CD14-positive monocyte (primary cell): ENCODE results near the gene HUNK. TPM values are rescaled to one million over a fixed set of nuclear protein-coding genes. Genes with fewer than 3 reads are reported as not detected.

Experiments
- DNase-seq, 3 donors: peaks; one replicate each; pipeline ENCODE4 v3.0.0-alpha.2; 2011 to 2022
- H2AFZ ChIP-seq: 2 replicates; pipeline ENCODE4 v1.6.0; 2012; ENCODE audit warnings: mild to moderate bottlenecking, low read depth, low read length, inconsistent platforms; ENCODE audit not compliant: insufficient read depth, poor library complexity, severe bottlenecking
- H3K27ac ChIP-seq, 2 donors: 1 replicate in 1 of 2; 2 replicates in 1 of 2; pipeline ENCODE4 v1.5.1; 2012 to 2013; ENCODE audit warnings: low read length in 2 of 2, control low read depth in 1 of 2, inconsistent platforms in 1 of 2, low read depth in 1 of 2, mild to moderate bottlenecking in 1 of 2
- H3K27me3 ChIP-seq, 2 donors: one replicate each; pipeline versions ENCODE4 v1.6.0 to v1.6.1; 2011 to 2013; ENCODE audit warnings: low read length in 2 of 2; ENCODE audit not compliant: control insufficient read depth in 2 of 2, insufficient read depth in 2 of 2
- H3K36me3 ChIP-seq, 2 donors: replicated peaks in 1 of 2; 1 replicate in 1 of 2; 2 replicates in 1 of 2; pipeline versions ENCODE4 v1.5.1 to v1.6.1; 2012 to 2013; ENCODE audit warnings: low read length in 2 of 2, control low read depth in 1 of 2, inconsistent platforms in 1 of 2, mild to moderate bottlenecking in 1 of 2; ENCODE audit not compliant: insufficient read depth in 2 of 2, control insufficient read depth in 1 of 2
- H3K4me1 ChIP-seq, 2 donors: 1 replicate in 1 of 2; 2 replicates in 1 of 2; pipeline versions ENCODE4 v1.5.1 to v1.6.1; 2012 to 2013; ENCODE audit warnings: low read length in 2 of 2, control low read depth in 1 of 2, inconsistent platforms in 1 of 2, mild to moderate bottlenecking in 1 of 2, moderate library complexity in 1 of 2; ENCODE audit not compliant: insufficient read depth in 2 of 2, control insufficient read depth in 1 of 2
- H3K4me2 ChIP-seq: replicated peaks from 2 replicates; pipeline ENCODE3; 2012; ENCODE audit warnings: low read length, moderate library complexity, mild to moderate bottlenecking; ENCODE audit not compliant: poor library complexity, severe bottlenecking; ENCODE audit errors: extremely low read depth
- H3K4me3 ChIP-seq, 3 experiments: fragments of 200-600 bp in 1 of 3; sonication (generic) in 1 of 3; replicated peaks in 1 of 3; 1 replicate in 2 of 3; 2 replicates in 1 of 3; pipeline ENCODE4 v1.5.1; 2011 to 2013; ENCODE audit warnings: low read length in 3 of 3, mild to moderate bottlenecking in 3 of 3, control low read depth in 2 of 3, low read depth in 2 of 3, inconsistent platforms in 1 of 3, moderate library complexity in 1 of 3
- H3K79me2 ChIP-seq: 2 replicates; pipeline ENCODE4 v1.6.0; 2012; ENCODE audit warnings: mild to moderate bottlenecking, control low read depth, inconsistent platforms, low read length, moderate library complexity; ENCODE audit not compliant: insufficient read depth
- H3K9ac ChIP-seq: 2 replicates; pipeline ENCODE4 v1.6.0; 2017; ENCODE audit warnings: low read length, mild to moderate bottlenecking; ENCODE audit not compliant: insufficient read depth, poor library complexity, severe bottlenecking
- H3K9me3 ChIP-seq, 2 donors: replicated peaks in 1 of 2; 1 replicate in 1 of 2; 2 replicates in 1 of 2; pipeline versions ENCODE4 v1.5.1 to v1.6.1; 2012 to 2013; ENCODE audit warnings: low read length in 2 of 2, control low read depth in 1 of 2; ENCODE audit not compliant: control insufficient read depth in 1 of 2, insufficient read depth in 1 of 2
- H4K20me1 ChIP-seq: 2 replicates; pipeline ENCODE4 v1.6.0; 2012; ENCODE audit warnings: mild to moderate bottlenecking, low read length, control low read depth, moderate library complexity; ENCODE audit not compliant: insufficient read depth
- H3K27ac Mint-ChIP-seq, 7 donors: one replicate each; pipeline ENCODE4 v1.8.0; 2020; ENCODE audit warnings: mild to moderate bottlenecking in 7 of 7, mixed read lengths in 7 of 7, moderate library complexity in 6 of 7, inconsistent platforms in 2 of 7
- H3K27me3 Mint-ChIP-seq, 3 donors: one replicate each; pipeline ENCODE4 v1.8.0; 2021 to 2022; ENCODE audit warnings: low read depth in 3 of 3, mild to moderate bottlenecking in 3 of 3, mixed read lengths in 3 of 3, moderate library complexity in 3 of 3, inconsistent platforms in 1 of 3
- H3K36me3 Mint-ChIP-seq, 2 donors: one replicate each; pipeline ENCODE4 v1.8.0; 2020; ENCODE audit warnings: mixed read lengths in 2 of 2, inconsistent platforms in 1 of 2, mild to moderate bottlenecking in 1 of 2
- H3K4me1 Mint-ChIP-seq: one replicate; pipeline ENCODE4 v1.8.0; 2020; ENCODE audit warnings: mild to moderate bottlenecking, mixed read lengths
- H3K4me3 Mint-ChIP-seq, 2 donors: one replicate each; pipeline ENCODE4 v1.8.0; 2020; ENCODE audit warnings: mild to moderate bottlenecking in 2 of 2, mixed read lengths in 2 of 2, moderate library complexity in 1 of 2
- H3K9me3 Mint-ChIP-seq, 7 donors: one replicate each; pipeline ENCODE4 v1.8.0; 2020 to 2022; ENCODE audit warnings: mixed read lengths in 7 of 7, mild to moderate bottlenecking in 6 of 7, moderate library complexity in 6 of 7, inconsistent platforms in 2 of 7
- CTCF ChIP-seq: fragments of 200-600 bp; IDR thresholded peaks from one replicate; pipeline ENCODE4 v1.8.0; 2022; ENCODE audit warnings: antibody characterized with exemption, mild to moderate bottlenecking
- WGBS: methylation state at CpG from one replicate; pipeline ENCODE4 v1.1.5; 2013; ENCODE audit warnings: missing lambda C conversion rate; ENCODE audit not compliant: insufficient coverage; 5-methylcytosine and 5-hydroxymethylcytosine counted together
- intact Hi-C, 2 donors: fragments of 100-400 bp; cut with micrococcal nuclease; formaldehyde crosslinking; loops; one replicate each; pipeline versions ENCODE4 v1.15.0 to v1.15.1; 2023
- polyA plus RNA-seq, 3 donors: library from polyadenylated mRNA; depleted of rRNA in 1 of 3; unstranded in 2 of 3; stranded (reverse) in 1 of 3; fragments of 300-500 nt in 2 of 3; fragments of >200 nt in 1 of 3; fragmentation: Illumina TruSeq in 2 of 3; gene quantifications; 1 replicate in 2 of 3; 2 replicates in 1 of 3; pipeline ENCODE4 v1.2.3, GENCODE V29; 2012 to 2021

Gene HUNK
- polyA plus RNA-seq, 3 donors = not detected

- Histone ChIP-seq H4K20me1 (no peaks in the 10 kb centered on the region), H3K36me3 (no peaks in the 10 kb centered on the region), H2AFZ (no peak overlapping the region), H3K4me1 (no peaks in the 10 kb centered on the region), H3K4me3 (no peak overlapping the region), H3K9me3 (peaks cover 4 to 6% of the 10 kb centered on the region in 2 donors), H3K27ac (no peak overlapping the region), H3K79me2 (no peaks in the 10 kb centered on the region), H3K9ac (no peak overlapping the region), H3K27me3 (no peaks in the 10 kb centered on the region), H3K4me2 (no peak overlapping the region)
- intact Hi-C loops = no loop called here
- no peaks in the 10 kb centered on the region for H3K4me1 Mint-ChIP-seq
- no peak overlapping the region for H3K27ac Mint-ChIP-seq
- H3K4me3 Mint-ChIP-seq = no peak overlapping the region
- peaks cover 5 to 19% (median 16%) of the 10 kb centered on the region in 7 donors for H3K9me3 Mint-ChIP-seq
- H3K27me3 Mint-ChIP-seq = peaks cover 2 to 3% (median 2%) of the 10 kb centered on the region in 3 donors
- no peak for TF ChIP-seq CTCF
- no peaks in the 10 kb centered on the region for H3K36me3 Mint-ChIP-seq
- 63% methylated on average over 2 of the region's 5 CpGs for WGBS
- DNase-seq = no peak
These were observed 162.0 kb downstream of the HUNK start for GRCh38 chr21:32034850-32035249.

GRCh38 chr21:32035617-32036016 lies 162.8 kb downstream of the HUNK start:
- Histone ChIP-seq H3K36me3 (no peaks in the 10 kb centered on the region), H3K4me3 (no peak overlapping the region), H3K4me2 (no peak overlapping the region), H3K9ac (no peak overlapping the region), H2AFZ (no peak overlapping the region), H3K27me3 (no peaks in the 10 kb centered on the region), H3K27ac (no peak overlapping the region), H3K79me2 (no peaks in the 10 kb centered on the region), H3K4me1 (no peaks in the 10 kb centered on the region), H4K20me1 (no peaks in the 10 kb centered on the region), H3K9me3 (peaks cover 3 to 4% of the 10 kb centered on the region in 2 donors)
- Mint-ChIP-seq H3K4me3 (no peak overlapping the region), H3K36me3 (no peaks in the 10 kb centered on the region), H3K4me1 (no peaks in the 10 kb centered on the region), H3K27me3 (peaks cover 0 to 2% (median 1%) of the 10 kb centered on the region in 3 donors), H3K27ac (no peak overlapping the region), H3K9me3 (peaks cover 0 to 13% (median 12%) of the 10 kb centered on the region in 7 donors)
- TF ChIP-seq CTCF = no peak
- DNase-seq = no peak
- WGBS = 60% methylated on average over 1 of the region's 2 CpGs
- intact Hi-C loops = no loop called here
